ENCODE measurements around the gene RLBP1. TPM values are rescaled to one million over a fixed set of nuclear protein-coding genes. Genes with fewer than 3 reads are reported as not detected.

The RLBP1 gene
- polyA plus RNA-seq, 1 donor, result 2.8 TPM

- DNase-seq, result peak; percentile 42 to 46
- Histone ChIP-seq H3K4me1 (ENCODE audit: control insufficient read depth, insufficient read depth, low read length) (no peaks in the 10 kb centered on the region), H3K27me3 (ENCODE audit: control insufficient read depth, insufficient read depth, low read length) (no peaks in the 10 kb centered on the region), H3K4me3 (ENCODE audit: low read length) (no peak overlapping the region), H3K9me3 (ENCODE audit: control insufficient read depth, low read depth, low read length) (no peaks in the 10 kb centered on the region), H3K36me3 (ENCODE audit: control insufficient read depth, insufficient read depth, low read length) (no peaks in the 10 kb centered on the region), H3K27ac (ENCODE audit: low read length) (no peak overlapping the region)
- WGBS (ENCODE audit: insufficient coverage, low lambda C conversion rate), result no CpG with 5 or more reads among the region's 14 CpGs
Measured at GRCh38 chr15:89206908-89207331, 14.5 kb downstream of the RLBP1 start.

DNA sequence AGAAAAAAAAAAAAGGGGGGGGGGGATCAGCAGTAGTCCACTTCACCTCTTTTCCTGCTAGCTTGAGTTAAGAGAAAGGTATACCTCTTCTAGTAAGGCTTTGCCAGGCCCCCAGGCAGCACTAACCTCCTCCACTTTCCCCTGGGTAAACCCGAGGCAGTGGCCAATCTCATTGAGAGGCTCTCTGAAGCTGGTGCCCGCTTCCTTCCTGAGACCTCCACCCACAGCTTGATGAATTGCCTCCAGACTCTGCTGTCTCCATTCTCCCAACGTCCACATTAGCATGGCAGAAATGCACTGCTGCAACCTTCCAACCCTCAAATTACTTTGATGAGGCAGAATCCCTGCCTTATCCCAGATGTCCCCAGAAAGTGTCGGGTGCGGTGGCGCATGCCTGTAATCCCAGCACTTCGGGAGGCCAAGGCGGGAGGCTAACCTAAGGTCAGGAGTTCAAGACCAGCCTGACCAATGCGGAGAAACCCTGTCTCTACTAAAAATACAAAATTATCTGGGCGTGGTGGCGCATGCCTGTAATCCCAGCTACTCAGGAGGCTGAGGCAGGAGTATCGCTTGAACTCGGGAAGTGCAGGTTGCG lies 15.3 kb downstream of the RLBP1 start:
- Histone ChIP-seq H3K4me1 (ENCODE audit: control insufficient read depth, insufficient read depth, low read length) (no peaks in the 10 kb centered on the region), H3K9me3 (ENCODE audit: control insufficient read depth, low read depth, low read length) (no peaks in the 10 kb centered on the region), H3K27me3 (ENCODE audit: control insufficient read depth, insufficient read depth, low read length) (no peaks in the 10 kb centered on the region), H3K4me3 (ENCODE audit: low read length) (no peak overlapping the region), H3K27ac (ENCODE audit: low read length) (no peak overlapping the region), H3K36me3 (ENCODE audit: control insufficient read depth, insufficient read depth, low read length) (no peaks in the 10 kb centered on the region)
- no CpG with 5 or more reads among the region's 14 CpGs for WGBS (ENCODE audit: insufficient coverage, low lambda C conversion rate)
- DNase-seq, result no peak

- WGBS (ENCODE audit: insufficient coverage, low lambda C conversion rate), result no CpG with 5 or more reads among the region's 2 CpGs
- DNase-seq, result no peak
- H3K36me3 ChIP-seq (ENCODE audit: control insufficient read depth, insufficient read depth, low read length), result peaks cover under 1% of the 10 kb centered on the region
- no peaks in the 10 kb centered on the region for H3K4me1 ChIP-seq (ENCODE audit: control insufficient read depth, insufficient read depth, low read length)
- H3K9me3 ChIP-seq (ENCODE audit: control insufficient read depth, low read depth, low read length), result no peaks in the 10 kb centered on the region
- no peak overlapping the region for H3K4me3 ChIP-seq (ENCODE audit: low read length)
- no peaks in the 10 kb centered on the region for H3K27me3 ChIP-seq (ENCODE audit: control insufficient read depth, insufficient read depth, low read length)
- no peak overlapping the region for H3K27ac ChIP-seq (ENCODE audit: low read length)
Measured at GRCh38 chr15:89203705-89204273, 17.6 kb downstream of the RLBP1 start.

GRCh38 chr15:89201465-89202005 lies 19.8 kb downstream of the RLBP1 start:
- Histone ChIP-seq H3K9me3 (ENCODE audit: control insufficient read depth, low read depth, low read length) (no peaks in the 10 kb centered on the region), H3K4me1 (ENCODE audit: control insufficient read depth, insufficient read depth, low read length) (no peaks in the 10 kb centered on the region), H3K27me3 (ENCODE audit: control insufficient read depth, insufficient read depth, low read length) (no peaks in the 10 kb centered on the region), H3K36me3 (ENCODE audit: control insufficient read depth, insufficient read depth, low read length) (peaks cover 6% of the 10 kb centered on the region), H3K27ac (ENCODE audit: low read length) (no peak overlapping the region), H3K4me3 (ENCODE audit: low read length) (no peak overlapping the region)
- no peak for DNase-seq
- WGBS (ENCODE audit: insufficient coverage, low lambda C conversion rate), result no CpG with 5 or more reads among the region's 20 CpGs

DNA sequence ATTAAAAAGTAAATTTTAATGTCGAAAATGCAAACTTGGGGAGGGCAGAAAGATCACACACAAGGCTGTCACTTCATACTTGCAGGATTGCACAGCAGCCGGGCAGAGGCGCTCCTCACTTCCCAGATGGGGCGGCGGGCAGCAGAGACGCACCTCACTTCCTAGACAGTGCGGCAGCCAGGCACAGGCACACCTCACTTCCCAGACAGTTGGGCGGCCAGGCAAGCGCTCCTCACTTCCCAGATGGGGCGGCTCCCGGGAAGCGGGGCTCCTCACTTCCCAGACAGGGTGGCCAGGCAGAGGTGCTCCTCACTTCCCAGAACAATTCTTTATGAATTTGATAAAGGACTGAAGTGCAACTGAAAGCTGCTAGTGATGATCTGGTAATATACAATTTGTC lies 21.2 kb downstream of the RLBP1 start:
- H3K4me1 ChIP-seq (ENCODE audit: control insufficient read depth, insufficient read depth, low read length), result no peaks in the 10 kb centered on the region
- DNase-seq, result no peak
- peaks cover 17% of the 10 kb centered on the region for H3K36me3 ChIP-seq (ENCODE audit: control insufficient read depth, insufficient read depth, low read length)
- WGBS (ENCODE audit: insufficient coverage, low lambda C conversion rate), result 100% methylated on average over 1 of the region's 12 CpGs
- H3K27me3 ChIP-seq (ENCODE audit: control insufficient read depth, insufficient read depth, low read length), result no peaks in the 10 kb centered on the region
- H3K27ac ChIP-seq (ENCODE audit: low read length), result no peak overlapping the region
- no peaks in the 10 kb centered on the region for H3K9me3 ChIP-seq (ENCODE audit: control insufficient read depth, low read depth, low read length)
- H3K4me3 ChIP-seq (ENCODE audit: low read length), result no peak overlapping the region

- WGBS (ENCODE audit: insufficient coverage, low lambda C conversion rate), result no CpG with 5 or more reads among the region's 6 CpGs
- H3K27ac ChIP-seq (ENCODE audit: low read length), result no peak overlapping the region
Measured at GRCh38 chr15:89199746-89200145, 21.6 kb downstream of the RLBP1 start.

DNA sequence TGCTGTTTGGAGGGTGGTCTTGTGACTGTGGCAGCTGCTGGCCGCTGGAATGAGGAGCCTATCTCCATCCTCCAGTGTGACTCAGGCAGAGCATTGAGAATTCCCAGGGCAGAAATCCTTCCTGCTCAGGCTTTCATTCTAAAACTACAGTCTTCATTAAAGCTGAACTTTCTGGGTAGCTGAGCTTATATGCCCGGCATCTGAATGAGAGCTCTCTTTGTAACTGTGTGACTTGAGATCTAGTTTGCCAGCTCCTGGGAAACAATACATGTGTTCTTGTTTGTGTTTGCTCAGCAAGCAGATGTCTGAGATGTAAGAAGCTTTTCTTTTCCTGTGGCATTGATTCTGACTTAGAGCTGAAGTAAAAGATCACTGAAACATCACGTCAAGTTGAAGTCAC lies 22.4 kb downstream of the RLBP1 start:
- Histone ChIP-seq H3K36me3 (ENCODE audit: control insufficient read depth, insufficient read depth, low read length) (peaks cover 28% of the 10 kb centered on the region), H3K27me3 (ENCODE audit: control insufficient read depth, insufficient read depth, low read length) (no peaks in the 10 kb centered on the region), H3K4me3 (ENCODE audit: low read length) (no peak overlapping the region), H3K9me3 (ENCODE audit: control insufficient read depth, low read depth, low read length) (no peaks in the 10 kb centered on the region), H3K27ac (ENCODE audit: low read length) (no peak overlapping the region), H3K4me1 (ENCODE audit: control insufficient read depth, insufficient read depth, low read length) (no peaks in the 10 kb centered on the region)
- WGBS (ENCODE audit: insufficient coverage, low lambda C conversion rate), result no CpG with 5 or more reads among the region's 3 CpGs
- DNase-seq, result no peak

More at GRCh38 chr15:89199746-89200145, 21.6 kb downstream of the RLBP1 start:
- Histone ChIP-seq H3K4me1 (ENCODE audit: control insufficient read depth, insufficient read depth, low read length) (no peaks in the 10 kb centered on the region), H3K27me3 (ENCODE audit: control insufficient read depth, insufficient read depth, low read length) (no peaks in the 10 kb centered on the region), H3K36me3 (ENCODE audit: control insufficient read depth, insufficient read depth, low read length) (peaks cover 21% of the 10 kb centered on the region), H3K4me3 (ENCODE audit: low read length) (no peak overlapping the region), H3K9me3 (ENCODE audit: control insufficient read depth, low read depth, low read length) (no peaks in the 10 kb centered on the region)
- DNase-seq, result no peak

DNA sequence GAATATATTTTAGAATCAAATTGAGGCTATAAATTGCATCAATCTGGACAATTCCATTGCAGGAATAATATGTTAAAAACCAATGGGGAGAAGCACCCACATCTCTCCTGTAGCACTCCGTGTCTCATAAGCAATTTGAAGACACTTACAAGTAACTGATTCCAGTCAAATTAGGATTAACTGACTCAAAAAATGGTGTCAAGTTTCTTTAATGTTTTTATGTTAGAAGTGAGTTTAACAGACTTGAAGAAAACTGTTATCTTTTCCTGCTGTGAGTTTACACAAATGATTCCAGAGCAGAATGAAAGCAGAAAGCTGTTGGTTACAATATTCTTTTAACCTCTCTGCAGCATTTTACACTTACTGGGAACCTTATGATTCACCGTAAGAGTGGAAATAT lies 23.2 kb downstream of the RLBP1 start:
- no CpG with 5 or more reads among the region's 2 CpGs for WGBS (ENCODE audit: insufficient coverage, low lambda C conversion rate)
- Histone ChIP-seq H3K4me1 (ENCODE audit: control insufficient read depth, insufficient read depth, low read length) (no peaks in the 10 kb centered on the region), H3K27ac (ENCODE audit: low read length) (no peak overlapping the region), H3K36me3 (ENCODE audit: control insufficient read depth, insufficient read depth, low read length) (peaks cover 33% of the 10 kb centered on the region), H3K9me3 (ENCODE audit: control insufficient read depth, low read depth, low read length) (no peaks in the 10 kb centered on the region), H3K4me3 (ENCODE audit: low read length) (no peak overlapping the region), H3K27me3 (ENCODE audit: control insufficient read depth, insufficient read depth, low read length) (no peaks in the 10 kb centered on the region)
- DNase-seq, result no peak

DNA sequence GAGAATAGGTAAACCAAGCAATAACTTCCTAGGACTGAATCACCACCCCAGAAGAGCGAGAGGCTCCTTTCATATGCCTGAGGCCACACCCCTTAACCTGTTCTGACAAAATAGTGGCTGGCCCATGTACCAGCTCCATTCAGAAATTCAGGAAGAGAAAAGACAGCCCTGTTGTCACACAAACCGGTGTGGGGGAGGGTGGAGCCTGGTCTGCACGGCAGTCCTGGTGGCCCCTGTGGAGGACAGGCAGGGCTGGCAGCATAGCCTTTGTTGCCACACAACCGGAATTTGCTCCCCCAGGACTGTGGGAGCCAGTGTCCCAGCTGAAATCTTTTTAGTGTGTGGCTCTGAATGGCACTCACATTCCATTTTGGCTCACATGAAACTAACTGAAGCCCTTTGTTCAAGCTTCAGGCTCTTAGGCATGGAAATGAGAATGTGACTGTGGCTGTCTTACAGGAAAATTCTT lies 23.8 kb downstream of the RLBP1 start:
- Histone ChIP-seq H3K4me1 (ENCODE audit: control insufficient read depth, insufficient read depth, low read length) (no peaks in the 10 kb centered on the region), H3K27me3 (ENCODE audit: control insufficient read depth, insufficient read depth, low read length) (no peaks in the 10 kb centered on the region), H3K4me3 (ENCODE audit: low read length) (no peak overlapping the region), H3K9me3 (ENCODE audit: control insufficient read depth, low read depth, low read length) (no peaks in the 10 kb centered on the region), H3K27ac (ENCODE audit: low read length) (no peak overlapping the region), H3K36me3 (ENCODE audit: control insufficient read depth, insufficient read depth, low read length) (peaks cover 39% of the 10 kb centered on the region)
- WGBS (ENCODE audit: insufficient coverage, low lambda C conversion rate), result no CpG with 5 or more reads among the region's 4 CpGs
- DNase-seq, result peak; percentile 22

- Histone ChIP-seq H3K36me3 (ENCODE audit: control insufficient read depth, insufficient read depth, low read length) (peaks cover 45% of the 10 kb centered on the region), H3K4me1 (ENCODE audit: control insufficient read depth, insufficient read depth, low read length) (no peaks in the 10 kb centered on the region), H3K4me3 (ENCODE audit: low read length) (no peak overlapping the region), H3K27ac (ENCODE audit: low read length) (no peak overlapping the region), H3K9me3 (ENCODE audit: control insufficient read depth, low read depth, low read length) (no peaks in the 10 kb centered on the region), H3K27me3 (ENCODE audit: control insufficient read depth, insufficient read depth, low read length) (no peaks in the 10 kb centered on the region)
- no peak for DNase-seq
- no CpG with 5 or more reads among the region's 7 CpGs for WGBS (ENCODE audit: insufficient coverage, low lambda C conversion rate)
Measured at GRCh38 chr15:89196994-89197393, 24.4 kb downstream of the RLBP1 start.

DNA sequence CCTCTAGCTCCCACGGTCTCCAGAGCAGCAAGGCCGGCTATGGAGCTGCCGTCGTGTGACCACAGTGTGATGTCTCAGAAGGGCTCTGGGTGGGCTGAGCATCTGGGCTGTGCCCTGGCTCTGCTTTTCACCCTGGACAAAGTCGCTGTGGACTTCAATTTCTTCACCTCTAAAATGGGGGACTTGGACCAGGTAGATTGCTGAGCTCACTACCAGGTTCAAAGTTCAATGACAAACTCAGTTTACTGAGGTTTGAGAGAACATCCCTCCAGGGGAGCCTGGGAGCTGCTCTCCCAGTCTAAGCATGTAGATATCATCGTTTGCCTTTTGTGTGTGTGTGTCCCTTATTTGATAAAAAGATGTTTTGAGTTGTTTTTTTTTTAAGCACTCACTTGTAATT lies 25.1 kb downstream of the RLBP1 start:
- WGBS (ENCODE audit: insufficient coverage, low lambda C conversion rate), result no CpG with 5 or more reads among the region's 6 CpGs
- H3K36me3 ChIP-seq (ENCODE audit: control insufficient read depth, insufficient read depth, low read length), result peaks cover 49% of the 10 kb centered on the region
- no peak for DNase-seq
- H3K4me3 ChIP-seq (ENCODE audit: low read length), result no peak overlapping the region
- H3K27ac ChIP-seq (ENCODE audit: low read length), result no peak overlapping the region
- no peaks in the 10 kb centered on the region for H3K27me3 ChIP-seq (ENCODE audit: control insufficient read depth, insufficient read depth, low read length)
- H3K9me3 ChIP-seq (ENCODE audit: control insufficient read depth, low read depth, low read length), result no peaks in the 10 kb centered on the region
- no peaks in the 10 kb centered on the region for H3K4me1 ChIP-seq (ENCODE audit: control insufficient read depth, insufficient read depth, low read length)

All from large intestine (tissue), 3 donors.